Stimulated activated CD4-positive, alpha-beta T cell treated with anti-CD3 and anti-CD28 coated beads, Interleukin-2, amount 100 ng/mL, for 48 hours (primary cell): Measurements from ENCODE around the gene DCAF10.
A peak's percentile ranks its signal among the peaks of the same experiment; 100 is the strongest.
"Not testable (repeated sequence)": the region's sequence is repeated elsewhere in the genome, so short reads cannot be mapped to it uniquely, and the experiment has no call there.

ENCODE experiments used
- DNase-seq, 2 donors: peaks; one replicate each; pipeline ENCODE4 v3.0.0-alpha.2; 2020

The DCAF10 gene, protein sequence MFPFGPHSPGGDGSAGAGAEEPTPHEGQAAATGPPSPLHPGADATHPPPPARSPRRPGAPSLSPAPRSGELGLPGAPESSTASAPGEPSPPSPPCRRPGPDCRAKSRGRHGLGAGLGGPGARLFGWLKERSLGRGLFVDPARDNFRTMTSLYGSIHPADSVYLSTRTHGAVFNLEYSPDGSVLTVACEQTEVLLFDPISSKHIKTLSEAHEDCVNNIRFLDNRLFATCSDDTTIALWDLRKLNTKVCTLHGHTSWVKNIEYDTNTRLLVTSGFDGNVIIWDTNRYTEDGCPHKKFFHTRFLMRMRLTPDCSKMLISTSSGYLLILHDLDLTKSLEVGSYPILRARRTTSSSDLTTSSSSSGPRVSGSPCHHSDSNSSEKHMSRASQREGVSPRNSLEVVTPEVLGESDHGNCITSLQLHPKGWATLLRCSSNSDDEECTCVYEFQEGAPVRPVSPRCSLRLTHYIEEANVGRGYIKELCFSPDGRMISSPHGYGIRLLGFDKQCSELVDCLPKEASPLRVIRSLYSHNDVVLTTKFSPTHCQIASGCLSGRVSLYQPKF

DNA sequence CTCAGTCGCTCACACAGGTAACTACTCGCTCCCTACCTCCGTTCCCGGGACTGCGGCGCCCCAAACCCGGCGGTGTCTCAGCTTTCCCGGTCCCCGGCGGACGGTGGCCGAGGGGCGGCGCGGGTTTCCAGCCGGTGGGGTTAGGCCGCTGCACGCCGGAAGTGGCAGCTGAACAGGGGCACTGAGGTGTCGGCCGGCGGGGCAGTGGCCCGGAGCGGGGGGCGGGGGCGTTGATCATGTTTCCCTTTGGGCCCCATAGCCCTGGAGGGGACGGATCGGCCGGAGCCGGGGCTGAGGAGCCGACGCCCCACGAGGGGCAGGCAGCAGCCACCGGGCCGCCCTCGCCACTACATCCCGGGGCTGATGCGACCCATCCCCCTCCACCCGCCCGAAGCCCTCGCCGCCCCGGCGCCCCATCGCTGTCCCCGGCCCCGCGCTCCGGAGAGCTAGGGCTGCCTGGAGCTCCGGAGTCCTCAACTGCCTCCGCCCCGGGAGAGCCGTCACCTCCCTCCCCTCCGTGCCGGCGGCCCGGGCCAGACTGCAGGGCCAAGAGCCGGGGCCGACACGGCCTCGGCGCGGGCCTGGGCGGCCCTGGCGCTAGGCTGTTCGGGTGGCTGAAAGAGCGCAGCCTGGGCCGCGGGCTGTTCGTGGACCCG lies at the start of gene DCAF10:
Gene DCAF10 (plus strand): TSS at position 167 of the 656 bp plus-strand sequence. CDS start 70 bp downstream, at position 237.
- DNase-seq: peak; percentile 92 to 94

DNA sequence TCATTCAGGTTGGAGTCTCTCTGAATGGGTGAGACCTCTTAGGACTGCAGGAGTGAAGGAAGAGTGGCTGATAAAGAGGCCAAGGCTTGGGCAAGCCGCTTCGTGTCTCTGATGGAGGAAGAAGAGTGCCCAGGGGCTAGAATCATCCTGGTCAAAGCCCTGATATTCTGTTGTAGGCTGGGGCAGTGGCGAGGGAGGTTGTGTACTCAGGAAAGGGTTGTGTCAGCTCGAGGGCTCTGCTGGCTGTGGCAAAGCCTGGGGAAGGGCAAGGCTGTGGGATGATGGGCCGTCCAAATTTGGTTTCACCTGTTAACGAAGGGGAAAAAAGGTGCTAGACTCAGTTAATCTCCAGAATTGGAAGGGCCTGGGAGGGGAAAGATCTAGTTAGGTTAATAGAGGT lies 49.4 kb upstream of the DCAF10 start:
- DNase-seq: no peak

DNA sequence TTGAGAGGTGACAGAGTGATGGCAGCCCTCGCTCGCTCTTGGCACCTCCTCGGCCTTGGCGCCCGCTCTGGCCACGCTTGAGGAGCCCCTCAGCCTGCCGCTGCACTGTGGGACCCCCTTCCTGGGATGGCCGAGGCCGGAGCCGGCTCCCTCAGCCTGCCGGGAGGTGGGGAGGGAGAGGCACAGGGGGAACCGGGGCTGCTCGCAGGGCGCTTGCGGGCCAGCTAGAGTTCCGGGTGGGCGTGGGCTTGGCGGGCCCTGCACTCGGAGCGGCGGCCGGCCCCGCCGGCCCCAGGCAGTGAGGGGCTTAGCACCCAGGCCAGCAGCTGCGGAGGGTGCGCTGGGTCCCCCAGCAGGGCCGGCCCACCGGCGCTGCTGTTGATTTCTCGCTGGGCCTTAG lies 48.9 kb upstream of the DCAF10 start:
- DNase-seq: not testable (repeated sequence)

DNA sequence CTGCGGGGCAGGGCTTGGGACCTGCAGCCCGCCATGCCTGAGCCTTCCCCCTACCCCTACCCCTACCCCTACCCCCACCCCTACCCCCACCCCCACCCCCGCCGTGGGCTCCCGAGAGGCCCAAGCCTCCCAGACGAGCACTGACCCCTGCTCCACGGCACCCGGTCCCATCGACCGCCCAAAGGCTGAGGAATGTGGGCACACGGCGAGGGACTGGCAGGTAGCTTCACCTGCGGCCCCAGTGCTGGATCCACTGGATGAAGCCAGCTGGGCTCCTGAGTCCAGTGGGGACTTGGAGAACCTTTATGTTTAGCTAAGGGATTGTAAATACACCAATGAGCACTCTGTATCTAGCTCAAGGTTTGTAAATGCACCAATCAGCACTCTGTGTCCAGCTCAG lies 48.5 kb upstream of the DCAF10 start:
- DNase-seq: not testable (repeated sequence)

DNA sequence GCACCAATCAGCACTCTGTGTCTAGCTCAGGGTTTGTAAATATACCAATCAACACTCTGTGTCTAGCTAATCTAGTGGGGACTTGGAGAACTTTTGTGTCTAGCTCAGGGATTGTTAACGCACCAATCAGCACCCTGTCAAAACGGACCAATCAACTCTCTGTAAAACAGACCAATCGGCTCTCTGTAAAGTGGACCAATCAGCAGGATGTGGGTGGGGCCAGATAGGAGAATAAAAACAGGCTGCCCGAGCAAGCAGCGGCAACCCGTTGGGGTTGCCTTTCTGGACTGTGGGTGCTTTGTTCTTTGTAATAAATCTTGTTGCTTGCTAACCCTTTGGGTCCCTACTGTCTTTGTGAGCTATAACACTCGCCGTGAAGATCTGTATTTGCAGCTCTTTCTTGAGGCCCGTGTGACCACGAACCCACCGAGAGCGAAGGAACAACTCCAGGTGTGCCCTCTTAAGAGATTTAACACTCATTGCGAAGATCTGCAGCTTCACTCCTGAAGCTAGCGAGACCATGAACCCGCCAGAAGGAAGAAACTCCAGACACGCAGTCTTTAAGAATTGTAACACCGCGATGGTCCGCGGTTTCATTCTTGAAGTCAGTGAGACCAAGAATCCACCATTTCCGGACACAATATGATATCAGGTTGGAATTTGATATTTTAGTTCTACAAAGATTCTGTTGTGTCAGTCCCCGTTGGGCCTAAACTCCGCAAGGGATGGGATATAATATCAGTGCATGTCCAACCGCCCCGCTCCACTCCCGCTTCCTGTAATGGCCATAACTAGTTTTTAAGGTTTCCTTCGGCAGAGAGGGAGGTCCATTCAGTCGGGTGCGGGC lies 47.7 kb upstream of the DCAF10 start:
- peak in 1 of 2 donors; percentile 8 for DNase-seq

DNA sequence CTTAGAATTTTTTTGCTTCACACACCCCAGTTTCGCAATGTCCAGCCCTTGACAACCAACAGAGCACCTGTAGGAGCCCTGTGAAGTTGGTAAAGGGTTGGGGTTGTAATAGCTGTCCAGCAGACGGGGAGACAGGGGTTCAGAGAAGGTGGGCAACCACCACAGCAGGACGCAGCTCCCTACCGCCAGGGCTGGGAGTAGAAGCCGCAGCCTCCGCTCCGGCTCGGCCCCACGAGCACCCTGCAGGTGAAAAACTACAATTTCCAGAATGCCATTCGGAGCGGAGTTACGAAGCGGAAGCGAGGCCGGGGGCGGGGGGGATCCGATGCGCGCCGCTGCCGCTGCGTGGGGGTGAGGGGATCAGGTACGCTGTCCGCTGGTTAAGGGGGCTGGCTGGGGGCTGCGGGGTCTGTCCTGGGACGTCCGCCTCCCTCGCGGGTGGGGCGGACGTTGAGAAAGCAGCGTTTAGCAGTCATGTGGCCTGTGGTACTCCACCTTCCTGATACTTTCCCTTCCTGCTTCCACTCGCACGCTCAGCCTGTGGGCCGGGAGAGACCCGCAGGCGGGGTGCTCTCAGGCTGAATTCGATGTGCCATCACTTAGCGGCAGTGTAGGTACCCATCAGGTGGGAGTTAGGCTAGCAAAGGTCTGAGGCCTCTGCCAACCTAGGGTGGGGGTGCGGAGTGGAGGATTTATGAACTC lies 47.0 kb upstream of the DCAF10 start, which contains the start of gene TRMT10B:
Gene TRMT10B (plus strand): TSS at position 317 of the 702 bp plus-strand sequence. CDS start 8,127 bp downstream, outside the sequence.
- DNase-seq: peak; percentile 56 to 64

DNA sequence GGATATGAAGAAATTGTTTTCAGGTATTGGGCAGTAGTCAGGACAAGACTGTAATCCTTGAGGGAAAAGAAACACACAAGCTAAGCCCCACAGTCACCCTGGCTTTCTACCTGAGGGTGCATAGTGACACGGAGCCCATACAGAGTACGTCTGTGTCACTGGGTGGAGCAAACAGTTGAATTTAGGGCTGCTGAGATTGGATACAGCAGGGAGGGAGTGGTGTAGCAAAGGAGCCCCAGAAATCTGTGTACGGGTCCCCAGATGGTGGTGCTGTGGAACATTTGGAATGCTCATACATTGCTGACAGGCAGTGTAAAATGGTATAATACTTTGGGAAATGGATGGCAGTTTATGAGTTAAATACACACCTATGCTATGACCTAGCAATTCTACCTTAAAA lies 41.9 kb upstream of the DCAF10 start:
- no peak for DNase-seq

DNA sequence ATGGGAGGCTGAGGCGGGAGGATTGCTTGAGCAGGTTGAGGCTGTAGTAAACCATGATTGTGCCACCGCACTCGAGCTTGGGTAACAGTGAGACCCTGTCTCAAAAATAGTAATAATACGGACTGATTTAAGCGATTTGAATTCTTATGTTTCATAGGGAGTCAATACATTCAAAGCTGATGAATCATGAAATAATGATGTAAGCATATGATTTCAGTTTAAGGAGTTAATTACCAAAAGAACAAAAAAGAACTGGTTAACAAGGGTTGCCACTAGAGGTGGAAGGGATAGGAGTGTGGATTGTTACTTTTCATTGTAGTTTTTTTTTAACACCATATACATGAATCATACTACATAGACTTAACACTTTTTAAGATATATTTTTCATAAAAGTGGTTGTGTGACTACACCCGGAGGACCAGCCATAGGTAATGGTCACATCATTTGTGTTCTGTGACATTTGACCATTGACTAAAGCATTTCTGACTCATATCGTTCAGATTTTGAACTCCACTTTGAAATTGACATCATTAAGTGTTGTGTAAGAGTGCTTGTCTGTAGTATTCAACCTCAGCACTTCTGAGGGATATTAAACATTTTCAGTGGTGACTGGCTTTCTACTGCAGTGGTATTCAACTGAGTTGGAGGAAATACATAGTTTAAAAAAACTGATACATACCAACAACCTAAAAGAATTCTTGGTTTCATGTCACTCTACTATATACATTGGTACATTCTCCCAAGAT lies 40.0 kb upstream of the DCAF10 start:
- no peak for DNase-seq

DNA sequence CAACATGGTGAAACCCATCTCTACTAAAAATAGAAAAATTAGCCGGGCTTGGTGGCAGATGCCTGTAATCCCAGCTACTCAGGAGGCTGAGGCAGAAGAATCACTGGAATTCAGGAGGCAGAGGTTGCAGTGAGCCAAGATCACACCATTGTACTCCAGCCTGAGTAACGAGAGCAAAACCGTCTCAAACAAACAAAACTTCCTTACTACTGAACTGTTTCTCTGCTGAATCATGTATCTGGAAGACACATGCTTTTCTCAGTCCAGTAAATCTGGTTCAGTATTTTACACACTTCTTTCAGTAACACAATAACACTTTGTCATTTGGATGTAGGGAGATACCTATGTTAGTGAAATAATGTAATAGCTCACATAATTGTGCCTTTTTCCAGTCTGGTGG lies 39.1 kb upstream of the DCAF10 start:
- DNase-seq: no peak

DNA sequence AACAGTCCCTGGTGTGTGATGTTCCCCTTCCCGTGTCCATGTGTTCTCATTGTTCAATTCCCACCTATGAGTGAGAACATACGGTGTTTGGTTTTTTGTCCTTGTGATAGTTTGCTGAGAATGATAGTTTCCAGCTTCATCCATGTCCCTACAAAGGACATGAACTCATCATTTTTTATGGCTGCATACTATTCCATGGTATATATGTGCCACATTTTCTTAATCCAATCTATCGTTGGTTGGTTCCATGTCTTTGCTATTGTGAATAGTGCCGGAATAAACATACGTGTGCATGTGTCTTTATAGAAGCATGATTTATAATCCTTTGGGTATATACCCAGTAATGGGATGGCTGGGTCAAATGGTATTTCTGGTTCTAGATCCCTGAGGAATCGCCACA lies 35.3 kb upstream of the DCAF10 start:
- DNase-seq: not testable (repeated sequence)

DNA sequence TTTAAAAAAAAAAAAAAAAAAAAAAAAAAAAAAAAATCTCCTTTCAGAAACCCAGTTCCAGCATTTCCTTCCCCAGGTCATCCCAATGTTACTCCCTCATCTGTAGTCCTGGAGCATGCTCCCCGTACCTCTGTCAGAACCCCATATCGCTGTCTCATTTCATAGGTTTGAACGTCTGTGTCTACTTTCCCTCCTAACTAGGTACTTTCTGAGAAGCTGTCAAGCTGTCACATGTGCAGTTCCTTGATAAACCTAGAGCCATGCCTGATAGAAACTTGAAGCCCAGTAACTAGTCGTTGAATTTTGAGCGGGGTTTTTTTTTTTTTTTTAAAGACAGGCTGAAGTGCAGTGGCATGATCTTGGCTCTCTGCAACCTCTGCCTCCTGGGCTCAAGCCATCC lies 31.3 kb upstream of the DCAF10 start:
- DNase-seq: no peak

DNA sequence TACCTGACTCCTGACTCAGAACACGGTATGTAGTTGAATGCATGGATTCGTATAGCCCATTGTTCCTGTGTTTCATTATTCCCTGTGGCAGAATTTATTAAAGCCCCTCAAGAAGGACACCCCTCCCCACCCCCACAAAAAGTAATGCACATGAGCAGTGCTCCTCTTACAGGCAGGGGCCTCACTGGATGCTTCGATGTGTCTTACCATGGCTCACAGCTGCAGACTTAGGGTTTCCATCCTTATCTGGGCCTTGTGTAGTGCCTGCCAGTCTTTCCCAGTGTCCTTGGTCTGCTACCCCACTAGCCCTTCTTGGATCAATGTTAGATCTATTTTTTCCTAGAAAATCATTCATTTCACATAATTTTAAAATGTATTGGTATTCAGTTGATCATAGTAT lies 30.6 kb upstream of the DCAF10 start:
- no peak for DNase-seq

DNA sequence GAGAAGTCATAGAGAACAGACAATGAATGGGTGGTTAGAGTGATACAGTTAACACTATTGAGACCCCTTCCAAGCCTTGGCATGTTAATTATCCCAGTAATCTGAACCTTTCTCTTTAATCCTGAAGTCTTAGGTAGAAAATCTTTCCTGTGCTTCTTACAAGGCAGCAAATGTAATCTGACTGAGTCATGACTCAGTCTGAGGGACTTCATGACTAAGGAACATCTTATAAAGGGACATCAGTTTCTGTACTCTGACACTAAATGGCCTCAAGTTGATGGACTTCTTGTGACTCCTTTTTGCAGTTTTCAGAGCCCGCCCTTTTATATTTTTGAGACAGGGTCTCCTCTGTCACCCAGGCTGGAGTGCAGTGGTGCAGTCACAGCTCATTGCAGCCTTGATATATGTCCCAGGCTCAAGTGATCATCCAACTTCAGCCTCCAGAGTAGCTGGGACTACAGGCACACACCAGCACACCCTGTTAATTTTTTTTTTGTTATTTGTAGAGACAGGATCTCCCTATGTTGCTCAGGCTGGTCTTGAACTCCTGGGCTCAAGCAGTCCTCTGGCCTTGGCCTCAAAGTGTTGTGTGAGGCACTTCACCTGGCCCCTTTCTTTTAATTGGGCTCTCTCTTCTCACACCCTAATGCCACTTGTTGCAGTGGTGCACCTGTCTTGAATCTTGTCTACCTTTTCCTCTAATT lies 25.2 kb upstream of the DCAF10 start:
- DNase-seq: no peak

DNA sequence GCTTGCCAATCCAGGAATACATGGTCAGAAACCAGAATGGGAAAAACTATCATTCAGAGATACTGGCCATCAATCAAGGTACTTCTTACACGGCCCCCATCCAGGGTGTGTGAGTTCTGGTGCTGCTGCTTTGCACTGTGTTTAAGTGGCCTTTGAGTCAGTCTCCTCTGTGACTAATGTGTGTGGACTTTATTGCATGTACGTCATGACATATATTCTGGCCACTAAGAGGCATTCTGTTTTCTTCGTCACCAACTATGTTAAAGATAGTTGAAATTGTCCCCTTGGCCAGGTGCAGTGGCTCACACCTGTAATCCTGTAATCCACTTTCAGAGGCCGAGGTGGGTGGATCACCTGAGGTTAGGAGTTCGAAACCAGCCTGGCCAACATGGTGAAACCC lies 24.3 kb upstream of the DCAF10 start:
- DNase-seq: no peak

DNA sequence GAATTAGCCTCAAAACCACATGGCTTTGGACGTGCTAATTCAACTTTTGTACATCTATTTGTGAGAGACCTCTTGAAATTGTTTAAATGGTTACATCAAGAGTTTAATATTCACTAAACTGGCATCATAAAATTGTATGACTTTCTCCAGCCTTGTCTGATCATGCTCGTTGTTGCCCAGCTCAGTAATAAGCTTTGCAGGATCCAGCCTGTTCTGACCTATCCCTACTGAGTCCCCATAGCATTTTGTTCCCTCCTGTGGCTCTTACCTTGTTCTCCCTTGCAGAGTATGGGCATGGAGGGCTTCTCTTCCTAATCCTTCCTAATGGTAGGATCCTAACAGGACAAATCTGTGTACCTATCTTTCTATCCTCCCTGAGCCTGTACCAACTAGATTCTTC lies 22.1 kb upstream of the DCAF10 start:
- no peak for DNase-seq

DNA sequence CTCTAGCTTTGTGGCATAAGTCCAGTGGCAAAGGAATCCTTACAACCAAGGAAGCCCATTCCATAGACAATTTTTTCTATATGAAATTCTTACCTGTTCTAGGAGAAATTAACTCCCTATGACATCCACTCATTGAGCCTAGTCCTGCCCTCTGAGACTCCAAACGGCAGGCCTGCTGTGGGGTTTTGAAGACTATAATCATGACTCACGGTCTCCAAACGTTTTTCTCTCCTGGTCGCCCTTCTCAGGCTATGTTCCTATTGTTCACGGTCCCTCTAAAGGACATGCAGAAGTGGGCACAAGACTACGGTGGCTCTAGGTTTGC lies 16.3 kb upstream of the DCAF10 start:
- peak in 1 of 2 donors; percentile 11 for DNase-seq

DNA sequence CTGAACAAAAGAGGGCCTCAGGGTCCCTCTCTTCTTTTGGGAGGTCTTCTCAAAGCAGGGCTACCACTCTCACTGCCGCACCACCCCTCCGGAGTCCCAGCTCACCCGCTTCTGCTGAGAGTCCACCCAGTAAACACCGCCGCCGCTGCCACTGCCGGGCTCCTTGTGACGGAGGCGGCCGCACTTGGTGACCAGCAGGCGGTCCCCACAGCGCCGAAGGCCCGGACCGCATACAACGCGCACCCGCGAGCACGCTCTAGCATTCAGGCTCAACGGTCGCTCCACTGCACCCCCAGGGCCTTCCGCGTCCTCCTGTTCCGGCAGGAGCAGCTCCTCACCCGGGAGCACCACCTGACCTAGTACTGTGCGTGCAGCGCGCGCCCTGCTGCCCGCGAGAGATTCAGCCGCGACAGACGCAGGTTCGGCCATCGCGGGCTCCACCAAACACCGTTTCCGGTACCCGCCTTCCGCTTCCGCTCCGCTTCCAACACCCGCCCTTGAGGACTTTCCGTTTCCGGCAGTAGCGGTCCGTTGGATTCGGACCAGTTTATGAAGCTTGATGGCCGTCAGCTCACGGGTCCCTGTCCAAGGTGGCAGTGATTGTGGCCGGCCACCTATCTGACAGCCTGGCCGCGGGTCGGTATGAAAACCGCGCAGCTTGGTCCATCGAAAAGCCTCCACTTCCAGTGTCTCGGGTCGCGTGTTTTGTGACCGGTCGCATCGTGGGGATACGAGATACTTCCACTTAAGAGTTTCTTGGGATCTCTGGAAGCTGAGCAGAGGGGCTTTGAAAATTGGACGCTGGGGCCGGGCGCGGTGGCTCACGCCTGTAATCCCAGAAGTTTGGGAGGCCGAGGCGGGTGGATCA lies 15.7 kb upstream of the DCAF10 start, which contains the start of gene EXOSC3:
Gene EXOSC3 (minus strand): TSS at position 449 of the 868 bp plus-strand sequence. CDS start 20 bp downstream, at position 429.
- peak; percentile 81 to 83 for DNase-seq

DNA sequence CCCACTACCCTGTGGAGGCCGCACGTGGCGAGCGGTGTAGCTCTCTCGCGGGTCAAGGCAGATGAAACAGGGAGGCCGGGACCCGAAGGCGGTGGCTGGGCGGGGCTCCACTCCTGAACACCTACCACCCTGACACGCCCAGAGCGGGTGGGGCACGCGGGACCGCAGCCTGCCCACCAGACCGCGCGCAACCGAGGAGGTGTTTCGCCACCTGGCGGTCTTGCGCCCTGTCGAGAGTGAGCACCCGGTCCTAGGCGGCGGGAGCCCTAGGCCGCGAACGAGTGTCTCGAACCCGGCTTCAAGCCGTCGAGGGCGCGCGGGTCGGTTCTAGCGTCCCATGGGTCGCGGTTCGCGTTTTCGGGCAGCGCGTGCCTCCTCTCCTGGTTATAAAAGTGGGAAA lies 13.5 kb upstream of the DCAF10 start:
- no peak for DNase-seq

DNA sequence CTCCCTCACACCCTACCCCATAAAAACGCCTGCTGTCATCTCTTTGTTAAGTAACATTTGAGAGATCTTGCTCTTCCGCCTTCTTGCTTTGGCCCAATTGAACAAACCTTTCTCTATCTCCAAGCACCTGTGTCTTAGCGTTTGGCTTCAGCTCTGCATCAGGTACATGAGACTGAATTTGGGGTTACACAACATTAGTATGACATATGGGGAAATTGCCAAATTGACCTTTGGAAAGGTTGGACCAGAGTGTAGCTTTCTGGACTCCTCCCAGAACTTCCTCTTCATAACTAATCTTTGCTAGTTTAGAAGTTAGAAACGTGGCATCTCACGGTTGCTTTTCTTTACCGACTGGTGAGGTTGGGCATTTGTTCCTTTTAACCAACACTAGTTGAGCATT lies 12.3 kb upstream of the DCAF10 start:
- no peak for DNase-seq

DNA sequence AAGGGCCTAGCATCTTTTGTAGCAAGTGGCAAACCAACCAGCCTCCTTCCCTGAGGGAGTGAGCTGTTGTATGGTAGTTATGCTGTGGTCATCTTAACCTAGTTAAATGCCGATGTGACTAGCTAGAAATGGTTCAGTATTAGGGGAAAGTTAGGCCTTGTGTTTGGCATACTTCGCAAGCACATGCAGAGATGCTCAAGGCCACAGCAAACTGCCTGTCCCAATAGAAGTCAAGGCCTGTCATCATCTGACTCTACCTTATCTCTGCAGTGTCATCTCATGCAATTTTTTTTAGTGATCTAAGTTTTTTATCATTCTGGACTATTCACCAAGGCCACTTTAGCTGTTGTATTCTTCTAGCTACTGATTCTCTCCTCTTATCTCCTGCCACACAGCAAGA lies 10.5 kb upstream of the DCAF10 start:
- DNase-seq: no peak
